Breast epithelium (tissue), 3 donors: ENCODE data around the gene GPSM3.

ENCODE experiments used
- CTCF ChIP-seq, 3 donors: fragments of 450-650 bp; IDR thresholded peaks; one replicate each; pipeline ENCODE4 v1.5.1; 2016 to 2017; ENCODE audit warnings: antibody characterized with exemption in 3 of 3, mild to moderate bottlenecking in 3 of 3, moderate library complexity in 3 of 3
- POLR2A ChIP-seq: fragments of 450-650 bp; IDR thresholded peaks from one replicate; pipeline ENCODE4 v1.6.1; 2016; ENCODE audit warnings: antibody characterized with exemption, mild to moderate bottlenecking, moderate library complexity

GRCh38 chr6:32146287-32146686, 46.2 kb downstream of the GPSM3 start:
- no peak for TF ChIP-seq POLR2A
- no peak for TF ChIP-seq CTCF (IDR thresholded peaks at IDR 0.05)
